ENCODE results near the gene HOXC11.

HOXC11 gene

DNA sequence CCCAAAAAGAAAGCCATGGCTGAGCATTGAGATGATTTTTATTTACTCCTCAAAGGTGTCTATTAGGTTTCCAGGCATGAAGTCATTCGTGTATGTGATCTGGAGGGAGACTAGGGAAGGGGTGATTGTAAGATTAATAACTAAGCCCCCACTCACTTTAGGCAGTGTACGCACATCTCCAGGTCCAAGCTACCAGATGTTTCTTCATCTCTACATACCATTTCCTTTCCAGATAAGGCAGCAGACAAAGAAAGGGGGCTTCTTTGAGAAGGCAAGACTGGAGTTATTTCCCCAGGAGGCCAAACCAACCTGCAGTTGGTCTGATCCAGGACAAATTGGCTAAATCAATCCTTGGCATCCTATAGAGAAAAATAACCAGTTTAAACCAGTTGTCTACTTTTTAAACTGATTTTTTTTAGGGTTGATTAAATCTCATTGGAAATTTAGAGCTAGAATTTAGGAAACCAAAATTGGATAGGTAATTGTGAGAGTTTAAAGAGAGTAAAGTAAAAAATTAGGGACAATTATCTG, 30.4 kb upstream of the HOXC11 start:
- no peak for DNase-seq (ENCODE audit: low spot score)

- no peak for DNase-seq (ENCODE audit: low spot score)
These were observed 28.7 kb upstream of the HOXC11 start for GRCh38 chr12:53944209-53944608.

DNA sequence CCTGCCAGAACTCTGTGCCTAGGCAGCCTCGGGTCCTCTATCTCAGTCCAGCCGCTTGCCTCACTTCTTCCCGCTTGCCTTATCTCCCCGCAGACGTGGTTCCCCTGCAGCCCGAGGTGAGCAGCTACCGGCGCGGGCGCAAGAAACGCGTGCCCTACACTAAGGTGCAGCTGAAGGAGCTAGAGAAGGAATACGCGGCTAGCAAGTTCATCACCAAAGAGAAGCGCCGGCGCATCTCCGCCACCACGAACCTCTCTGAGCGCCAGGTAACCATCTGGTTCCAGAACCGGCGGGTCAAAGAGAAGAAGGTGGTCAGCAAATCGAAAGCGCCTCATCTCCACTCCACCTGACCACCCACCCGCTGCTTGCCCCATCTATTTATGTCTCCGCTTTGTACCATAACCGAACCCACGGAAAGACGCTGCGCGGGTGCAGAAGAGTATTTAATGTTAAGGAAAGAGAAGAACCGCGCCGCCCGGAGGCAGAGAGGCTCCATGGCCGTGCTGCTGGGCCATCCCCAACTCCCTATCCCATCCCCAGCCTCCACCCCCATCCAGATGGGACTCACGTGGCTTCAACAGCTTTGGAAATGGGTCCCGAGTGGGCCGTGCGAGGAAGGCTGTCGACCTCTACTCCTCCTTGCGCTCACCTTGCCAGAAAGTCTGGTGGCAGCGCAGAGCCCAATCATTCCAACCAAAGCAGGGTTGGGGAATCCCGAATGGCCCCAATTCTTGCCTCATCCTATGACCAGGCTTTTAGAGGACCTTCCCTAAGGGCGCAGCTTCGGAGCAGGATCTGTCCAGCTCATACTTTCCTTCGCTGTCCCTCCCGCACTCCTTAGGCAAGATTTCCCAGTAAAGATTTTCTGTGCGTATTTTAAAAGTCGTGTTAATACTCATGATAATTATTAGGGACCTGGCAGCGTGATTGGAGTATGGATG, 27.7 kb upstream of the HOXC11 start:
- no peak for DNase-seq (ENCODE audit: low spot score)

DNA sequence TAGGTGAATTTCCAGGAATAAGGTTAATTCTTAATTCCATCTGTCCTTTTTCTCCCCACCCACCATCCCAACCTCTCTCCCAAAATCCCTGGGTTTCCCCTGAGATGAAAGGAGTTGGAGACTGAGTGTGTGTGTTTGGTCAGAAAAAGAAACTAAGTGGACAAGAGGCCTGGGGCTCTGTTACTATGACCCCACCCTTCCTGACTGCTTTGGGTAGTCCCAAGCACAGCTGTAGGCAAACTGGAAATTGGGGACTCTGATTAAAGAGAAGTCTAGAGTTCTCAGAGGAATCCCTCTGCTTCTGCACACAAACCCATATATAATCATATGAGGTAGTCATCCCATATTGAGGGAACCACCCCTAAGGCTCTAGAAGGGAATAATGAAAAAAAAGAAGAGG, 25.2 kb upstream of the HOXC11 start:
- no peak for DNase-seq (ENCODE audit: low spot score)

DNA sequence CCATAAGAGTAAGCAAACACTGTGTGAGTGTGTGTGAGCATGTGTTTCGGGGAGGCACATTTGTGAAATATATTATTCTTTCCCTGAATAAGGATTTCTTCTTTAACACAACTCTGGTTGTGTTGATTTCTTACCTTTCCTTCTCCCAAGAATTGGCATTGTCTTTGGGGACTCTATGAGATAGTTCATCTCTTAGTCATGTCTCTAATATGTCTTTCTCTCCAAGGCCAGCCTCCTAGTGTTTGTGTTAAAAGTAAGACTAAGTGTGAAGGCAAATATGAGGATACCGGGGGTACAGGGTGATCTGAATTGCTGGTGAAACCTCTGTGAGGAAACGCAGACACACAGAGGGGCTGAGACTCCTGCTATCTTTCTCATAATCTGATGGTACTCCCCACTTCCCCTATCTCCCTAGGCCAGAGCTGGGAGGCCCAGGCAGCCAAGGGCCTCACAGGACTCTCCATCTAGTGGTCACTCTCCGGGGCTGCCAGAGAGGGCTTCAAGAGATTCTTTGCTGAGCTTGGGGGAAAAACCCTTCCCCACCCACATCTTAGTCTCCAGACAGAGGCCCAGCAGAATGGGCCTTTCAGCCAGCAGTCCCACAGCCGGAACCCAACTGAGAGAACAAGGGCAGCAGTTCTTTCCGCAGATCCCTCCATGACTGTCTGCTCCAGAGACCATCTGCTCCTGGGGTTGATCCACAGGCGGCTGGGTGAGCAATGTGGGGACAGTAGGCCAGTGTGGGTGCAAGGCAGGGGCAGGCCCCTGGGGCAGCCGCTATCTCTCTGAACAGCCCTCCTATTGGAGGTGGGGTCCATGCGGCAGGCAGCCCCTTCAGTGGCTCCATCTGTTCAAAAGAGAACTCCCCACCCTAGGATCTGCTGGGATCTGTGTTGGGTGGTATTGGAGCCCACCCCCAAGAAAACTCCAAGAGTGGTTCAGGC, 24.0 kb upstream of the HOXC11 start:
- no peak for DNase-seq (ENCODE audit: low spot score)

DNA sequence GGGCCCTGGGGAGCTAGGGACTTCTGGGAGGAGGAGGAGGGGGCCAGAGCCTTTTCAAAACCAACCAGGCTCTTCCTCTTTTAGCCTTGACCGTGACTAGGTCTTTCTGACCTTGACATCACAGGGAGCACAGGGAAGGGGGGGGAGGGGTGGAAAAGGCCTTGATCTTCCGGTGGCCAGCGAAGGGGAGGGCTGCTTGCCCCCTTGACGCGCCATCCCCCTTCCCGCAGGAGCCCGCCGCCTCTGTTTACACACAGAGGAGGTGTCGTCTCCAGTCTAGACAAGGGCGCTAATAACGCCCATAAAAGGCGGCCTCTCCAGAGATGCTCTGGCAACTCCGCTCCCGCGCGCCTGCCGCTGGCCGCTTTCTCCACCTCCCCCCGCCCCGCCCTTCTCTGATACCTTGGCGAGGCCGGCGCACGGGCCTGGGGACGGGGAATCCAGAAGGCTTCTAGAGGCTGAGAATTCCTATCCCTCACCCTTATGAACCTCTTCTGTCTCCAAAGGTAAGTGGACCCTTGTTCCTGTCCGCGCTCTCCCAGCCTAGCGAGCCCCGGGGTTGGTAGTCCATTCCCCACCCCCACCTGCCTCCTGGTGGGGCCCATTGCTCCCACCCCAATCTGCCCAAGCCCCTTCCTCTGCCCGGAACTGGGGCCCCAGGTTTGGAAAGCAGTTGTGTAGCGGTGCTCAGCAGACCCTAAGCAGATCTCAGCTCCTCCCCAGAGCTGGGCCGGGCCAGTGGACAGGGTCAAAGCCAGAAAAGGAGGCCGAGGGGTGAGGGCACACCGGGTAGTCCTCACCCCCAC, 23.1 kb upstream of the HOXC11 start:
- DNase-seq (ENCODE audit: low spot score): no peak

DNA sequence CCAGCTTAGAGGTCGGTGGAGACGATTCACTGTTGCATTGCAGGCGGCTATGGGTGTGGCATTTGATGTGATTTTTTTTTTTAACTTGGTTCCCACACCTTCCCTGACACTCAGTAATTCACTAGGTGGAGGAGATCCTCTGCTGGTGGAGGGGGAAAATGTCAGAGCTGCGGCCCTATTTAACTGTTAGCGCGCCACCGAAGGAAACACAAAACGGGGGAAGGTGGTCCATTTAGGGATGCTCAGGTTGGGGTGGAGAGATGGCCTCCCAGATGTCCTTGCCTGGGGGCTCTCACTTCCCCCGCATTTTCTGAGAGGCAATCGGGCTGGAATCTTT, 22.5 kb upstream of the HOXC11 start:
- no peak for DNase-seq (ENCODE audit: low spot score)

GRCh38 chr12:53950789-53951576, 21.9 kb upstream of the HOXC11 start:
- no peak for DNase-seq (ENCODE audit: low spot score)

DNA sequence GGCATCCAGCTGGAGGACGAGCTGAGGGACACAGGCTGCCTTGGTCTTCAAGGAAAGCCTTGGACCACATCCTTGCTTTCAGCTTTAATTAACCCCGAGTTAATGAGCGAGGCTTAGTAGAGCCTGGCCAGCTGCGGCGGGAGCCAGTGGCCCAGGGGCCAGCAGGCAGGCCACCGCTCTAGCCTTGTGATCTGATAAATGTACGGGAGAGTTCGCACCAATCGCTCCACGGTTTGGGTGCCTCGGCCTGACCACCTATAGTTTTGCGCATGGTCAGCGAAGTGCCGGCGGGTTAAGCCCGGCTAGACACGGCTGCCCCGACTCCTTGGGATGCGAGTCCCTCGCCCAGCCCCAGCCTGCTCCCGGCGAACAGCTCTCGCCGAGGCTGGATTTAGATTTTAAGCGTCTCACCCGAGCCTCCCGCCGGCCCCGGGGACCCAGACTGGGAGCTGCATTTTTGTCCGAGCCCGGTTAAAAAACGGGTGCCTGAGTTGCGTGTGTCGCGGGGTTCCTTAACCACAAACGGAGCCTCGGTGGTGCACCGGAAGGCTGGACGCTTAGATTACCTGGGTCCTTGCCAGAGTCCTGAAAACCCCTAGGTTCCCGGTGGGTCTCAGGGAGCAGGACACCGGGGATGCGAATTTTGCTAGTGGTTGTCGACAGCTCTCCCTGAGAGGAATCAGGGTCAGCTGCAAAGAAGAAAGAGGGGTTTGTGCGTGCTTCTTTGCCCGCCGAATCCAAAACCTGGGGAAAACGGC, 21.2 kb upstream of the HOXC11 start:
- no peak for DNase-seq (ENCODE audit: low spot score)

GRCh38 chr12:53952335-53952694, 20.6 kb upstream of the HOXC11 start:
- DNase-seq (ENCODE audit: low spot score): no peak

GRCh38 chr12:53952871-53953734, 19.8 kb upstream of the HOXC11 start:
- no peak for DNase-seq (ENCODE audit: low spot score)

GRCh38 chr12:53953831-53954693, 18.9 kb upstream of the HOXC11 start:
- no peak for DNase-seq (ENCODE audit: low spot score)

GRCh38 chr12:53954694-53955035, 18.3 kb upstream of the HOXC11 start, which contains the start of gene HOXC12:
HOXC12 (plus strand) TSS chr12:53954903; CDS start chr12:53954930, 27 bp downstream.
- no peak for DNase-seq (ENCODE audit: low spot score)

DNA sequence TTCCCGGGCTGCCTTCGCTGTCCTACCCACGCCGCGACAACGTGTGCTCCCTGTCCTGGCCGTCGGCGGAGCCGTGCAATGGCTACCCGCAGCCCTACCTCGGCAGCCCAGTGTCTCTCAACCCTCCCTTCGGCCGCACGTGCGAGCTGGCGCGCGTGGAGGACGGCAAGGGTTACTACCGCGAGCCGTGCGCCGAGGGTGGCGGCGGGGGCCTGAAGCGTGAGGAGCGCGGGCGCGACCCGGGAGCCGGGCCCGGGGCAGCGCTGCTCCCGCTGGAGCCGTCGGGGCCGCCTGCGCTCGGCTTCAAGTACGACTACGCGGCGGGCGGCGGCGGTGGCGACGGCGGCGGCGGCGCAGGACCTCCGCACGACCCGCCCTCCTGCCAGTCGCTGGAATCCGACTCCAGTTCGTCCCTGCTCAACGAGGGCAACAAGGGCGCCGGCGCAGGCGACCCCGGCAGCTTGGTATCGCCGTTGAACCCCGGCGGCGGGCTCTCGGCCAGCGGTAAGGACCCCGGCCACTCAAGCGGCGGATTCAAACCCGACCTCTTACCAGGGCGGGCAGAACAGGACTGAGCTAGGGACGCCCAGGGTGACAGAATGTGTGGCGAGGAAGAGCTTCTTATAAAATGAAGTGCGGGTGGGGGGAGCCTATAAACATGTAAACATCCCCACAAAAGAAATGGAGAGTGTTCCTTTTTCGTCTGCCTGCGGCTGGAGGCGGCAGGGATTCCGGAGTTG, 17.7 kb upstream of the HOXC11 start:
- DNase-seq (ENCODE audit: low spot score): no peak

DNA sequence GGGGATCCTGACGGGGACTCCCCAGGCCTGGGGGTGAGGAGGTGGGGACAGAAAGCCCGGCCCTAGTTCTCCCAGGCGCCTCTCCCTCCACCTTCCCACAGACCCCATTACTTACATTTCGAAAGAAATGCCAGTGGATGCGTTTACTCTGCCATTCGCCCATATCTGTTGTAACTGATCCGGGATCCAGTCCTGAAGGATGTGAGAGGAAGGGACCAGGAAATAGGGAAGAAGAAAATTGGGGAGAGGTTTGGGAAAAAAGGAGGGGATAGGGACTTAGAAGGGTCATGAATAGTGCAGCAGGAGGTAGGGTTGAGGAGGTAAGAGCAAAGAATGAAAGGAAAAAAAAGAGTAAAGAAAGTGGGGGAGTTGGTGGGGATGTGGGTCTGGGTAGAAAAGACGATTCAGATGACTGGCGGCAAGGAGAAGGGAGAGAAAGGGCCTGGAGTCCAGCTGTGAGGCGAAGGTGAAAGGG, 17.1 kb upstream of the HOXC11 start:
- DNase-seq (ENCODE audit: low spot score): no peak

DNA sequence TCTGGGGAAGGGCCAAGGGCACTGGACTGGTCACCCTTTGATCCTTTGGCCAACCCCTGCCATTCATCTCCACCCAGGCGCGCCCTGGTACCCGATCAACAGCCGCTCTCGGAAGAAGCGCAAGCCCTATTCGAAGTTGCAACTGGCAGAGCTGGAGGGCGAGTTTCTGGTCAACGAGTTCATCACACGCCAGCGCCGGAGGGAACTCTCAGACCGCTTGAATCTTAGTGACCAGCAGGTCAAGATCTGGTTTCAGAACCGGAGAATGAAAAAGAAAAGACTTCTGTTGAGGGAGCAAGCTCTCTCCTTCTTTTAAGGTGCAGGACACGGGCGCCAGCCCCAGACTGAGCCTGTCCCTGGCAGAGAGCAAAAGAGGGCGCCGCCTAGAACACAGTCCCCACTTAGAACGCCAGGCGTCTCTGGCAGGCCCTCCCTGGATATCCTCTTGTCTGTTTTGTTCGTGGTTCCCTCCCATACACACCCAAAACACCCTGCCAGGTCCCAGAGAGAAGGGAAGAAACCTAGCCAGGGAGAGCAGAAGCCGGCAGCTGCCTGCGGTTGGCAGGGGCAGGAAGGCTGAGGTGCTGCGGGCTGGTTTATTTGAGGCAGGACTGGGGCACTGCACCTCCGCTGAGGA, 16.6 kb upstream of the HOXC11 start:
- no peak for DNase-seq (ENCODE audit: low spot score)

DNA sequence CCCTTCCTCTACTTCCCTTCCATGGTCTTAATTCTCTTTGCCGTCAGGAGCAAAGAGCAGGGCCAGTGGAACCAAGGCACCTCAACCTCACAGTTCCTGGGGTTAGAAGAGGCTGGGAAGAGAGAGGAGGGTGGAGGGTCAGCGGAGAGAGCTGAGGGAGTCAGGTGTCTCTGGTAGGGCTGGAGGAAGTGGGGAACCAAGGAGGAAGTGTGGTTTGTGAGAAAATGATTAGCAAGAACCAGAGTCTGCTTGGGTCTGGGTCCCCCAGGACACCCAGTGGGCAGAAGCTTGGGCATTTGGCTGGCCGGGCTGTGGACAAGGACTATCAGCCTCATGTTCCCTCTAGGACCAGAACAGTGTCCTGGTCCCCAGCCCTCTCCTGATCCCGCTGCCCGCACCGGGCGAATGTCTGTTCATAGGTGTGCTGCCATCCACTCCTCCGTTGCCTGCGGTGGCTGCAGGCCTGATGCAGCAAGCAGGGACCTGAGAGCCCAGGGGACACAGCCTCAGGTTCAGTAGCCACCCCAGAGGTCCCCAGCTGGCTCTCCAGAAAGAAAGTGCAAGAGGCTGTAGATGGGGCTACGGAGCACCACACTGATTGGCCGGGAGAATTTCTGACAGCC, 15.9 kb upstream of the HOXC11 start:
- DNase-seq (ENCODE audit: low spot score): no peak
